NB4 (cell line): Measurements from ENCODE around the gene MAN2B1.
"Not testable (repeated sequence)": the region's sequence is repeated elsewhere in the genome, so short reads cannot be mapped to it uniquely, and the experiment has no call there.

Source experiments
- DNase-seq: peaks from one replicate; pipeline ENCODE4 v3.0.0; 2010; ENCODE audit warnings: low read depth
- H3K4me3 ChIP-seq: one replicate; pipeline ENCODE4 v1.5.1; 2011; ENCODE audit warnings: mild to moderate bottlenecking, low read depth, low read length, moderate library complexity
- MYC ChIP-seq: IDR thresholded peaks from 2 replicates; pipeline ENCODE4 v1.6.1; 2011; ENCODE audit warnings: low read depth, low read length
- POLR2A ChIP-seq: IDR thresholded peaks from 2 replicates; pipeline ENCODE4 v1.6.1; 2011; ENCODE audit warnings: mild to moderate bottlenecking; ENCODE audit not compliant: insufficient read length; ENCODE audit errors: extremely low read depth
- TF ChIP-seq, protein P1 (sequence below): IDR thresholded peaks from 2 replicates; pipeline ENCODE4 v1.6.1; 2011; ENCODE audit warnings: low read depth, low read length
- TF ChIP-seq, protein P2 (sequence below): IDR thresholded peaks from one replicate; pipeline ENCODE4 v1.5.1; 2012; ENCODE audit warnings: low read depth, low read length

MAN2B1 gene

DNA sequence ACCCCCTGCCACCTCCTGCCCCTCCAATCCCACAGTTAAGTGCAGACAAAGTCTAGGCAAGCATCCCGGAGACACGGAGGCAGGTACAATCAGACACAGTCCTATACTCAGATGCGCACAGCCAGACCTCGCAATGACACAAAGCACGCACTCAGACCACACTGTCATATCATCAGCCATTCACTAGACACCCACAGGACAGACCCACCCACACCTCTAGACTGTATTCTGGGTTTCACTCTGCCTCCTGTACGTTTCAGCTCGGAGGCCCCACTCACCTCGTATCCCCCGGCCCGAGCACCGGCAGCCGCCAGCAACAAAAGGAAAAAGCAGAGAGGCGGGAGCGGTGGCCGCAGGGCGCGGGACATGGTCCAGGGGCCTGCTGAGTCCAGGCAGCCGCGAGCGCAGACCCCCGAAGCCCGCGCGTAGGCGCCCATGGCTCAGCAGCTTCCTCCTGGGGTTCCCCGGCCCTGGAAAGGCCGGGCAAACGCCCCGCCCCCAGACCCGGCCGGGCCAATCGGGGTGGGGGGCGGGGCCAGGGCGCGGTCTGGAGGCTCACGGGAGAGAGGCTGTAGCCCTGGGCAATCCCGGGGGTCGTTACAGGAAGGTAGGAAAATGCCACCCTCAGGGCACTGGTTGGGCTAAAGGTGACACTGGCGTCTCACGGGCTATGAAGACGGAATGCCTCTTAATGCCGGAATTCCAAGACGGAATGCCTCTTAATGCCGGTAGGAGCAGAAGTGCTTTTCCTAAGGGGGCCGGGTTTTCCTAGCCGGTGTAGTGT, at the start of gene MAN2B1, which contains the start of gene WDR83:
MAN2B1 (minus strand) TSS at position 478 of the 784 bp plus-strand sequence; CDS start at position 437, 41 bp downstream.
WDR83 (plus strand) TSS at position 543 of the 784 bp plus-strand sequence. CDS start 2,984 bp downstream, outside the sequence.
- H3K4me3 ChIP-seq = peak within 1 kb of the TSS; percentile 98
- DNase-seq = peak; percentile 82
- no peak for TF ChIP-seq MYC
- TF ChIP-seq POLR2A = peak; percentile 61

DNA sequence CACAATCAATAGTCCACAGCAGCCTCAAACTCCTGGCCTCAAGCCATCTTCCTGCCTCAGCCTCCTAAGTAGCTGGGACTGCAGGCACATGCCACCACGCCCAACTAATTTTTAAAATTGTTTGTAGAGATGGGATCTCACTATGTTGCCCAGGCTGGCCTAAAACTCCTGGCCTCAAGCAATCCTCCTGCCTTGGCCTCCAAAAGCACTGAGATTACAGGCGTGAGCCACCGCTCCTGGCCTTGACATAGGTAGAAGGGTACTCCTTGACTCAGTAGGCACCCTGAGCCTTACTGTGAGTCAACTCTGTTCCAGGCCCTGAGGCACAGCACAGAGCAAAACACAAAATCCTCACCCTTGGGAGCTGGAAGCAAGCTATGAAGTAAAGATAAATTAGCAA, 49.4 kb upstream of the MAN2B1 start:
- no peak for TF ChIP-seq MYC
- TF ChIP-seq, protein P1, sequence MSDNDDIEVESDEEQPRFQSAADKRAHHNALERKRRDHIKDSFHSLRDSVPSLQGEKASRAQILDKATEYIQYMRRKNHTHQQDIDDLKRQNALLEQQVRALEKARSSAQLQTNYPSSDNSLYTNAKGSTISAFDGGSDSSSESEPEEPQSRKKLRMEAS = no peak
- TF ChIP-seq, protein P2, sequence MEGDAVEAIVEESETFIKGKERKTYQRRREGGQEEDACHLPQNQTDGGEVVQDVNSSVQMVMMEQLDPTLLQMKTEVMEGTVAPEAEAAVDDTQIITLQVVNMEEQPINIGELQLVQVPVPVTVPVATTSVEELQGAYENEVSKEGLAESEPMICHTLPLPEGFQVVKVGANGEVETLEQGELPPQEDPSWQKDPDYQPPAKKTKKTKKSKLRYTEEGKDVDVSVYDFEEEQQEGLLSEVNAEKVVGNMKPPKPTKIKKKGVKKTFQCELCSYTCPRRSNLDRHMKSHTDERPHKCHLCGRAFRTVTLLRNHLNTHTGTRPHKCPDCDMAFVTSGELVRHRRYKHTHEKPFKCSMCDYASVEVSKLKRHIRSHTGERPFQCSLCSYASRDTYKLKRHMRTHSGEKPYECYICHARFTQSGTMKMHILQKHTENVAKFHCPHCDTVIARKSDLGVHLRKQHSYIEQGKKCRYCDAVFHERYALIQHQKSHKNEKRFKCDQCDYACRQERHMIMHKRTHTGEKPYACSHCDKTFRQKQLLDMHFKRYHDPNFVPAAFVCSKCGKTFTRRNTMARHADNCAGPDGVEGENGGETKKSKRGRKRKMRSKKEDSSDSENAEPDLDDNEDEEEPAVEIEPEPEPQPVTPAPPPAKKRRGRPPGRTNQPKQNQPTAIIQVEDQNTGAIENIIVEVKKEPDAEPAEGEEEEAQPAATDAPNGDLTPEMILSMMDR = no peak
- DNase-seq = no peak
- H3K4me3 ChIP-seq = no peak overlapping the region

DNA sequence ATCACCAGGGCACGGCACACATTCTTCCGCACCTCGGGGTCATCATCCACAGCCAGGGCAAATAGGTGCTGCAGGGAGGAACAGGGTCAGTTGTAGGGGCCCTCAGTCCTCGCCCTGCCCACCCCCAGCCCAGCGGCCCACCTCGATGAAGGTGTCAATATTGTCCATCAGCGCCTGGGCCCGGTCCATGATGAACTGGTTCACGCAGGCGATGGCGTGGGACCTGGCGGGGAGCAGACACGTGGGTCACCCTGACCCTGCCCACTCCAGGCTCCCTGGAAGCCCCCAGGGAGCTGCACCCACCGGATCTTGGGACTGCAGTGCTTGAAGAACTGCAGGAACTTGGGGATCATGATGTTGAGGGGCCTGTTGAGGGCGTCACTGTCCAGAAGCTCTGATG, 48.6 kb upstream of the MAN2B1 start:
- no peak for TF ChIP-seq POLR2A
- TF ChIP-seq MYC = no peak
- TF ChIP-seq, protein P1 = no peak
- TF ChIP-seq, protein P2 = no peak
- H3K4me3 ChIP-seq = no peak overlapping the region
- no peak for DNase-seq

DNA sequence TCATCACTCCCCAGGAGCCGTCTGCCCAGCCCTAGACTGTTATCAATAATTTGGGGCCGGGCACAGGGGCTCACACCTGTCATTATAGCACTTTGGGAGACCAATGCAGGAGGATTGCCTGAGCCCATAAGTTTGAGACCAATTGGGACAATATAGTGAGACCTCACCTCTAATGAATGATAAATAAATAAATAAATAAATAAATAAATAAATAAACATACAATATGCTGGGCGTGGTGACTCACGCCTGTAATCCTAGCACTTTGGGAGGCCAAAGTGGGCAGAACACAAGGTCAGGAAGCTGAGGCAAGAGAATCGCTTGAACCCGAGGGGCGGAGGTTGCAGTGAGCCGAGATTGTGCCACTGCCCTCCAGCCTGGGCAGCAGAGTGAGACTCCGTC, 46.8 kb upstream of the MAN2B1 start:
- not testable (repeated sequence) for H3K4me3 ChIP-seq, DNase-seq

DNA sequence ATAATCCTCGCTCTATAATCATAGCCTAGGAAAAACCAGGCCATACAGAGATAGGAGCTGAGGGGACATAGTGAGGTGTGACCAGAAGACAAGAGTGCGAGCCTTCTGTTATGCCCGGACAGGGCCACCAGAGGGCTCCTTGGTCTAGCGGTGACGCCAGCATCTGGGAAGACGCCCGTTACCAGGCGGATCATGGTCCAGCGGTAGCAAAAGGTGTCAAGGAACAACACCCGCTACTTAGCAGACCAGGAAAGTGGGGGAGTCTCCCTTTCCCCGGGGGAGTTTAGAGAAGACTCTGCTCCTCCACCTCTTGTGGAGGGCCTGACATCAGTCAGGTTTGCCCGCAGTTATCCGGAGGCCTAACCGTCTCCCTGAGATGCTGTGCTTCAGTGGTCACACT, 45.5 kb upstream of the MAN2B1 start:
- not testable (repeated sequence) for DNase-seq, H3K4me3 ChIP-seq

DNA sequence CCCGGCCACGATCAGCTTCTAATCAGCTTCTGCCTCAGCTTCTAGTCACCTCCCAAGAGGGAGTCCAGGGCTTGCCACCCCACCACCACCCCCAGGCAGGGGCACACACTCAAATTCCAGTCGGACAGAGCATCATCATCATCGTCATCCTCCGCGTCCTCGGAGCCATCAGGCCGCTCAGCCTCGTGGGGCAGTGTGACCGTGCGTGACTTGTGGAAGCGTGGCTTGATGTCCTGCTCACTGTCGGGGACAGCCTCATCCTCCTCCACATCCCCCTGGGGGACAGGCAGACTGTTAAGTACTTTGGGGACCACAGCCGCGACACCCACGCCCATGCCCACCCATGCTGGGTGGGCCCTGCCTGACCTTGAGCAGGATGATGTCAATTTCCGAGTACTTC, 44.6 kb upstream of the MAN2B1 start:
- TF ChIP-seq MYC (no peak), POLR2A (no peak)
- TF ChIP-seq, protein P1 = no peak
- TF ChIP-seq, protein P2 = no peak
- no peak overlapping the region for H3K4me3 ChIP-seq
- no peak for DNase-seq

DNA sequence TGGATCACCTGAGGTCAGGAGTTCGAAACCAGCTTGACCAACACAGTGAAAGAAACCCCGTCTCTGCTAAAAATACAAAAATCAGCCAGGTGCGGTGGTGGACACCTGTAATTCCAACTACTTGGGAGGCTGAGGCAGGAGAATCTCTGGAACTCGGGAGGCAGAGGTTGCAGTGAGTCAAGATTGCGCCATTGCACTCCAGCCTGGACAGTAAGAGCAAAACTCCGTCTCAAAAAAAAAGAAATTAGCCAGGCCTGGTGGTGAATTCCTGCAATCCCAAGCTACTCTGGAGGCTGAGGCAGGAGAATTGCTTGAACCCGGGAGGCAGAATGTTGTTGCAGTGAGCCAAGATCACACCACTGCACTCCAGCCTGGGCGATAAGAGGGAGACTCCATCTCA, 42.1 kb upstream of the MAN2B1 start:
- no peak for TF ChIP-seq MYC
- TF ChIP-seq, protein P2 = no peak
- TF ChIP-seq, protein P1 = no peak
- TF ChIP-seq POLR2A = no peak
- no peak overlapping the region for H3K4me3 ChIP-seq
- DNase-seq = no peak
